HG02885 (cell line): ENCODE data around the gene ARL14EPL.

Experiments
- ATAC-seq: cut with Tn5 transposase; IDR thresholded peaks from one replicate; pipeline ENCODE4 v1.9.1; 2021; ENCODE audit warnings: mild to moderate bottlenecking; ENCODE audit not compliant: unreplicated experiment, poor library complexity

Gene ARL14EPL

DNA sequence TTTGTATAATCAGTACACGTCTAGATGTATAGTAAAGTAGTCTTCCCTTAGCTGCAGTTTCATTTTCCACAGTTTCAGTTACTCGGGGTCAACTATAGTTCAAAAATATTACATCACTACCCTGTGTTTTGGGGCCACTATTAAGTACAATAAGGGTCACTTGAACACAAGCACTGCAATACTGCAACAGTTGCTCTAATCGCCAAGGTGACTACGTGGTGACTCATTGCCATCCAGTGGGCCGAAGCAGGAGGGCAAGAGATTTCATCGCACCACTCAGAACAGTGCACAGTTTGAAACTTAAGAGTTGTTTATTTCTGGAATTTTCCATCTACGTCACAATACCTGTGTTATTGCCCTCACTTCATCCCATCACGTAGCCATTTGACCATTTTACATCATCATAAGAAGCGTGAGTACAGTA, at the start of gene ARL14EPL:
TSS of gene ARL14EPL (plus strand) at position 379 of the 424 bp plus-strand sequence. CDS start 18,994 bp downstream, outside the sequence.
- peak; percentile 86 for ATAC-seq

DNA sequence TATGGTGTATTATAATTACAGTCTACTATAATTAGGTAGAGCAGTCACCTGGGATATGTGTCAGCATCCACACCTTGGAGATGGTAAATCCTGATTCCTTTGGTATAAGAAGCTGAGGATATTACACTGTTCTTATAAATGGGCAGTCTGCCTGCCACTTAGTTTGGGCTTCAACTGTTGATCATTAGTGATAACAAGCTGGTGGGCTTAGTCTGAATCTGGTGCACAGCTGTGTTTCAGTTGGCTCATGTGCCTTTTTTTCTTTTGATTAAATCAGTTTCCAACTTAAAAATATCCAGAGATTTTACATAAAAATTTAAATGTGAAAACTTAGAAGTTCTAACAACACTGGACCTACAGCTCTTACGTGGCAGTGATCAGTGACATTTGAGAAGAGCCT, 48.8 kb upstream of the ARL14EPL start:
- no peak for ATAC-seq

GRCh38 chr5:115985802-115986757, 46.2 kb upstream of the ARL14EPL start:
- no peak for ATAC-seq

GRCh38 chr5:115988002-115988401, 44.3 kb upstream of the ARL14EPL start:
- ATAC-seq, result no peak

- no peak for ATAC-seq
These were observed 39.4 kb upstream of the ARL14EPL start for GRCh38 chr5:115992848-115993350.

DNA sequence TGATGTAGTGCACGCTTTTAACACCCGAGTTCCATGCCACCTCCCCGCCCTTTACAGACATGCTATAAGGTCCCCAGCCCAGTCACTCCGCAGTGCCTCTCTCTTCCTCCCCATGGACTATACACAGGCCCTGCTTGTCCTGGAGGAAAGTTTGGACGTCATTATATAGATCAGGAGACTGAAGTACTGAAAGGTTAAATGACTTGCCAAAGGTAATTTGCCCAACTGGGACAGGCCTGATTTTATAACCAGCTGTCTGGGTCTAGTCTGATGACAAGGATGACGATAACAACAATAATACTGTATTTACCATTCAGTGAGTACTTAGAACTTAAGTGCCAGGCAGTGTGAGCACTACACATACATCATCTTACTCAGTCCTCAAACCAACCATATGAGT, 36.9 kb upstream of the ARL14EPL start:
- ATAC-seq, result no peak

DNA sequence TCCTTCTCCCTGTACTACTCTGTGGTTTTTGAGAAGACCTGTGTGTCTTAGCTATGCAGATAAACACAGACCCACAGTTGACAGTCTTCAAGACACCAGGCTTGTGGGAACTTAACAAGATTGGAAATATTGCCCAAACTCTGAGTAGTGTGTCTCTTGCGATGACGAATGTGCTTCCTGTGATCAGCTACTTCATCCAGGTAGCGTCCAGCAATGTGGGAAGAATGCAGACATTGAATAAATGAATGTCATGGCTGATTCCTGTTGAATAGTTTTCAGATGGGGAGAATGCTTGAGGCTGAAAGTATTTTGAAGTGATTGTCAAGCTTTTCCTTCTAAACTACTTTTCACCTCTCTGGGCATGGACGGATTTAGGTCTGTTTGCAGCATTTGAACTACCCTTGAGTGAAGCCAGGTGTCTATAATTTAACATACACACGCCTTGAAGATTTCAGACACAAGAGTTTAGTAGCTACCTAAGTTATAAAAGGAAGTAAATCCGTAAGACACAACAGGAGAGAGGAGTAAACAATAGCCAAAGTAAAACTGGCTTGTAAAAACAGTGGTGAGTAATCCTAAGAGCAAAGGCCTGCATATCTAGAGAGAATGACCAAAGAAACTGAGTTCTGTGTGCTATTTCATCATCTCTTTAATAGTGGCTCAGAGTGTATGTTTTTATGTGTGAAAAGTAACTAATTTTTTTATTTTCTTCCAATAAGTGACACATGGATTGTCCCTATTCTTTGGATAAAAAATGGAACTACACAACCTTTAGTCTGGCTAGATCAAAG, 30.0 kb upstream of the ARL14EPL start:
- no peak for ATAC-seq

GRCh38 chr5:116004248-116004647, 28.0 kb upstream of the ARL14EPL start:
- no peak for ATAC-seq

DNA sequence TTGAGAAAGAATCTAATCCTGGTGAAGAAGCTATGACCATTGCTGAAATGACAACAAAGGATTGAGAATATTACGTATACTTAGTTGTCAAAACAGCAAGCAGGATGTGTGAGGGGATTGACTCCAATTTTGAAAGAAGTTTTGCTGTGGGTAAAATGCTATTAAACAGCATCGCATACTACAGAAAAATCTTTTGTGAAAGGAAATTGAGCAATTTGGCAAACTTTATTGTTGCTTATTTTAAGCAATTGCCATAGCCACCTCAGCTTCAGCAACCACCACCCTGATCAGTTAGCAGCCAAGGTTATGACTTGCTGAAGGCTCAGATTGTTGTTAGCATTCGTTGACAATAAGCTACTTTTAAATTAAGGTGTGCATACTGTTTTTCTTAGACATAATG, 22.5 kb upstream of the ARL14EPL start:
- ATAC-seq, result no peak

GRCh38 chr5:116011046-116011445, 21.2 kb upstream of the ARL14EPL start:
- no peak for ATAC-seq

DNA sequence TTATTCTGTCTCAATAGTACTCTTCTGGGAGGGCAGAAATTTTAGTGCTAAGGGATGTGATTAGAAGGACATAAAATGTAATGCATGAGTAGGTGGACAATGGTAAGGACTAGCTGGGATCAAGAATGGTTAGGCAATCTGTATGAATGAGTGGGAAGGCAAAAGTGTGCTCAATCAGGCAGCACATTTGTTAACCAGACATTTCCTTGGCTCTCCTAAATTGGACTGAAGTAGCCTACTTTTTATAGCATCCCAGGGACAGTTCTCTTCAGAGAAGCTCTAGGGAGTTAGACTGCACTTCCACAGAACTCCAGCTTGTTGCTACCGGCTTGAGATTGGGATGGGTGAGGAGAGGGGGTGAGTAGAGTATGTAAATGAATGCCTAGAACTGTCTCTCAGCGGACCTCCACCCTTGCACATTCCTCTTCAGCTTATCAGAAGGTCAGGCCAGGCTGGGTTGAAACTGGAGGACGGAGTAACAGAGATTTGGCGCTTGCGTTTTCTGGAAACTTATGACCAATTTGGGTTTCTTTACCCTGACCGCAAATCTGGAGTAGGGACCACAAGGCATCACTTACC, 19.0 kb upstream of the ARL14EPL start:
- ATAC-seq, result no peak

DNA sequence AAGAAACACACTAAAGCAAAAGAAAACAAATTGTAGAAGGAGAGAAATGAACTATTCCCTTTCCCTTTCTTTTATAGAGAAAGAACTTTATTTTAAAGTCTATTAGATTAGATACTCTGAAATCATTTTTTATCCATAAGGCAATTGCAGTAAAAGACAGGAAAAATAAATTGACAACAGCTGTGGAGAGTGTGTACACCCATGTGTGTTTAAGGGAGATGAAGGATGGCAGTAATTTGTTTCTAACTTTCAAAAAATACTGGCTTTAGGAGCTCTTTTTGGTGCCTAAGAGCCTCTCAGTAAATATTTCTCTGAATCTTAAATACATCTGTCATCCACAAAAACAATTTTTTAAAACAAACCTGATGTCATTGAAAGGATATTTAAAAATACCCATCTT, 18.3 kb upstream of the ARL14EPL start:
- ATAC-seq, result no peak

DNA sequence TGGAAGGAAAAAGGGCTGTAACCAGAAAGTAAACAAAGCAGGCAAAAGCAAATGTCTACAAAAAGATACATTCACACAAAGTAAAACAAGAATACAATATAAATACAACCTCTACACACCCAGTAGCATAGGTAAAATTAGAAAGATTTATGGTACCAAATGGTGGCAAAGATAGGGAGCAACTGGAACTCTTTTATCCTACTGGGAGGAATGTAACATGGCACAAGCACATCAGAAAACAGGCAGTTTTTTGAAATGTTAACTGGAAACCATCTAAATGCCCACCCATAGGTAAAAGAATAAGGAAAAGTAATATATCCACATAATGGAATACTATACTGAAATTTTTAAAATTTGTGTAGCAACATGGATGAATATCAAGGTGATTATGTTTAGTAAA, 8.7 kb upstream of the ARL14EPL start:
- no peak for ATAC-seq

DNA sequence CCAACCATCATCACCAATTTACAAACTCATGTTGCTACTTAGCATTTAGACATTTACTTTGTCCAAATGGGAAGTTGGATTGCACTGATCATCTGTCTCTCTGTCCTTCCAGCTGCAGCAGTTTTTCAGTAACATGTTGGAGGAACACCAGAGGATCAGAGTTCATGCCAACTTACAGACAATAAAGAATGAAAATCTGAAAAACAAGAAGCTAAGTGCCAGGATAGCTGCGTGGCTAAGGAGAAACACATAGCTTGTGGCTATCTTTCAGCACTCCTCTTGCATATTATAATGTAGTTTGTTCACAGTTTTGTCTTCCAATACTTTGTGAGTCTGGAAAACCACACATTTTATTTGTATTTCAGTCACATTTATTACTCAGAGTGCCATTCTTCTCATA, 6.4 kb upstream of the ARL14EPL start:
- no peak for ATAC-seq

GRCh38 chr5:116032991-116033390, 719 bp downstream of the ARL14EPL start:
- ATAC-seq, result peak; percentile 48

DNA sequence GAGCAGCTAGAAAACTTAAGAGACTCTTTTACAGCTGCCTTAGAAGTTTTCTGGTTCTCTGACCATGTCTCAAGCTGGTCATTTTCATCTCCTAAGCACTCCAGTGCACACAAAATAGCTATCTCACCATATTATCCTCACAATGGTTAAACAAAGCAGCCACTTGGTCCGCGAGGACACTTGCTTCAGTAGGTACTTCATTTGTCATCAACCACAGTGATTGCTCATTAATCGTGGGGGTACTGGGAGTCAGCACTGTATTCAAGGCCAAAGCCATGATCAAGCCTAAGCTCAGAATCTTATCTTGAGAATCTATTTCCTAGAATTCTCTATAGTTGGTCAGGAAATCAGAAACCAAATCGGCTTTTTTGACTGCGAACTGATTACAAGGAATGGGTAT, 2.9 kb downstream of the ARL14EPL start:
- no peak for ATAC-seq

GRCh38 chr5:116037236-116037822, 5.1 kb downstream of the ARL14EPL start:
- ATAC-seq, result no peak

DNA sequence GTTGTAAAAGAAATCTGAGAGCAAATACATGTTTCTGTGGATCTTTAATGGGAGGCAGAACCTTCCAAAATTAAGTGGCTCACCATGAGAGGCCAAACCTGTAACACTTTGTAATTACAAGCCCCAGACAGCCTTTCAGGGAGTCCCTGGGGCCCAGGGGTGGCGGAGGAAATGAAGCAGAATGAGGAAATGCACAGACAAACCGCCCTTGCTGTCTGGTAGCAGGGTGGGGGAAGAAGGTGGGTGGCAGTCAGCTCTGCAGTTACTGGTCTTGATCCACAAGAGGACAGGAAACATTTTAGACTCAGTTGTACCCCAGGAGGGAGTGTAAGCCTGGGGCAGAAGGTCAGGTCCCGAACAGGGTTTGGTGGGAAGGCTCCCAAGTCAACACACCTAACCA, 6.5 kb downstream of the ARL14EPL start:
- peak; percentile 93 for ATAC-seq

DNA sequence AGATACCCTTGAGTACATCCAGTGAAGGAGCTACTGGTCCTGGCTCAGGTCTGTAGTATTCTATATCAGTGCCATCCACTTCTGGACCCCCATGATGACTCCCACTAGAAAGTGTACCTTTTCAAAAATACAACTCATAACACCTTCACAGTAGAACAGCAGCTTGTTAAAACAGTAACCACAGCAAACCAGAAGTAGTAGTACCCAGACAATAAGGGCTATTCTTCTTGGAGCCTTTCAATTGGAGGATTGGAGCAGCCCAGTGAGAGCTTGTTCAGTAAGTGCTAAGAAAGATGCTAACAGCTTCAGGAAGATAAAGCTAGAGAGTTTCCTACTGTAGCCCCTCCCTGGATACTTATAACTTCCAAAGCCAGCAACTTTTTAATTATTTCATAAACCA, 10.1 kb downstream of the ARL14EPL start:
- ATAC-seq, result peak; percentile 42

DNA sequence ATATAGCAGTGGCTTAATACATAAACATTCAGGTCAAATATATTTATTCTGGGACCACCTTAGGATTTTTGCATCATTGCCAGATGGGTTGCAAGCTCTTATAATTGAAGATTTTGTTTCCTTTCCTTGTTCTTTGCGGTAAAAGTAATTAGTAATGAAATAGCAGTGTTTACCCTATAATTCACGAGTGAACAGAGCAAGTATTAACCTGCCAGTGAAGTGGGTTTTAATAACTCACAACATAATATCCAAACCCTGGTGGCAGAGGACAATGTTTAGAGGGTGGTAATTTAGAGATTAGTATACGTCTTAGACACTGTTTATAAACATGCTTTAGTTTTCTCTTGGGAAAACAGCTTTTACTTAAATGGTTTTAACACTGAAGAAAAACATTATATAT, 11.8 kb downstream of the ARL14EPL start:
- ATAC-seq, result no peak
